Gastroesophageal sphincter (tissue), 3 donors: Measurements from ENCODE around the gene ELP2.

ENCODE experiments used
- CTCF ChIP-seq, 4 experiments: fragments of 200-600 bp in 2 of 4; fragments of 450-650 bp in 2 of 4; sonication (generic) in 1 of 4; IDR thresholded peaks; one replicate each; pipeline ENCODE4 v1.5.1; 2017 to 2019; ENCODE audit warnings: antibody characterized with exemption in 4 of 4, mild to moderate bottlenecking in 2 of 4, moderate library complexity in 2 of 4
- POLR2A ChIP-seq, 2 donors: fragments of 450-650 bp; IDR thresholded peaks; one replicate each; pipeline ENCODE4 v1.6.1; 2017; ENCODE audit warnings: antibody characterized with exemption in 2 of 2, mild to moderate bottlenecking in 2 of 2, moderate library complexity in 1 of 2
- POLR2AphosphoS5 ChIP-seq: sonication (generic); formaldehyde crosslinking; IDR thresholded peaks from one replicate; pipeline ENCODE4 v1.6.1; 2017; ENCODE audit warnings: antibody characterized with exemption

- no peak for TF ChIP-seq CTCF (IDR thresholded peaks at IDR 0.05)
- TF ChIP-seq POLR2AphosphoS5: no peak
- no peak for TF ChIP-seq POLR2A (IDR thresholded peaks at IDR 0.05)
Observed at GRCh38 chr18:36086186-36086585, 43.5 kb upstream of the ELP2 start.
